ENCODE measurements around the gene SNUPN. TPM values are rescaled to one million over a fixed set of nuclear protein-coding genes. Genes with fewer than 3 reads are reported as not detected.

SNUPN gene
- total RNA-seq, 1 experiment from 2014 or later = 36.0 TPM

DNA sequence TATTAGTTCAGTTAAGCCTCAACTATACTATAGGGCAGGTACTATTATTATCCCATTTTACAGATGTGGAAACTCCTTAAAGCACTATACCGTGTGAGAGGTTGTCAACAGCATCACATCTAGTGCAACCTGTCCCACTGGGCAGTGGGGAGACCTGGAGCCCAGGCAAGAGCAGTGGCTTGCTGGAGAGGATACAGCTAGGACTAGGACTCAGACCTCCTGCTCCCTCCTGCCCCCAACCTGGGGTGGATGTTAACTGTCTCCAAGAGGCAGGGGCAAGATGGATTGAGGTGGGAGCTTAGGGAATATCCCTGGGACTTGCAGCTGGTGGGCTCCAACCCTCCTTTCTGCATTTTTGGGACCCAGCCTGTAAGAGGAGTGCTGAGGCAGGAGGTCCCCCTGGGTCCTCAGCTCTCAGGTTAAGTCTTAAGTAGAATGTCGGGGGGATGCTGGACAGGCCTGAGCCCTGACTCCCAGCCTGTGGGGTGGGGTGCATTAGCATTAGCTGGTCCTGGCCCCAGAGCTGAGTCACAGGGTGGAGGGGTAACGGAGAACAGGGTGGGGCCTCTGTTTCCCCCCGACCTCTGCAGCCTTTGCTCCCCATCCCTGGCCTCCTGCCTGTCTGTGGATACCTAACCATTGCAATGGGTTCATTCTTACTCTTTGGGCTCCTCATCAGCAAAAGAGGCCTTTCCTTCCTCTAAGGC lies 28.8 kb upstream of the SNUPN start:
- no peak for DNase-seq (ENCODE audit: low read depth)

DNA sequence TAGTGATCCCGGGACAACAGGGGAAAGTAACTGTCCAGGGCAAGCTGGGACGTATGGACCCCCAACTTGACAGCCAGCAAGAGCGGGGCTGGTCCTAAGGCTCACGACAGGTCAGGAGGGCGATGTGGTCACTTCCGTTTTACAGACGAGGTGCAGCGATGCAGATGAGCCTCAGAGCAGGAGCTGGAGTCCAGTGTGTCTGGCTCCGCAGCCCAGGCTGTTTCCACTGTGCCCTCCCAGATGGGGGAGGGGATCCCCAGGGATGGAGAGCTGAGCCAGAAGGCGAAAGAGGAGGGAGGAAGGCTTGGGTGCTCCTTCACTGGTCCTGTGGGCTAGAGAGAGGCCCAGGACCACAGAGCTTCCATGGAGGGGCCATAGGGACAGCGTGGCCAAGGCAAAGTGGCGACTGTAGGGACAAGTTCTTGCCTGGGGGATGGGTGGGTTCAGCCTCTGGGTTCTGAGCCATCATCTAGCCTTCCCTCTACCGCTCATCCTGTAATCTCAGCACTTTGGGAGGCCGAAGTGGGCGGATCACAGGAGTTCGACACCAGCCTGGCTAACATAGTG lies 27.9 kb upstream of the SNUPN start:
- DNase-seq (ENCODE audit: low read depth) = no peak

DNA sequence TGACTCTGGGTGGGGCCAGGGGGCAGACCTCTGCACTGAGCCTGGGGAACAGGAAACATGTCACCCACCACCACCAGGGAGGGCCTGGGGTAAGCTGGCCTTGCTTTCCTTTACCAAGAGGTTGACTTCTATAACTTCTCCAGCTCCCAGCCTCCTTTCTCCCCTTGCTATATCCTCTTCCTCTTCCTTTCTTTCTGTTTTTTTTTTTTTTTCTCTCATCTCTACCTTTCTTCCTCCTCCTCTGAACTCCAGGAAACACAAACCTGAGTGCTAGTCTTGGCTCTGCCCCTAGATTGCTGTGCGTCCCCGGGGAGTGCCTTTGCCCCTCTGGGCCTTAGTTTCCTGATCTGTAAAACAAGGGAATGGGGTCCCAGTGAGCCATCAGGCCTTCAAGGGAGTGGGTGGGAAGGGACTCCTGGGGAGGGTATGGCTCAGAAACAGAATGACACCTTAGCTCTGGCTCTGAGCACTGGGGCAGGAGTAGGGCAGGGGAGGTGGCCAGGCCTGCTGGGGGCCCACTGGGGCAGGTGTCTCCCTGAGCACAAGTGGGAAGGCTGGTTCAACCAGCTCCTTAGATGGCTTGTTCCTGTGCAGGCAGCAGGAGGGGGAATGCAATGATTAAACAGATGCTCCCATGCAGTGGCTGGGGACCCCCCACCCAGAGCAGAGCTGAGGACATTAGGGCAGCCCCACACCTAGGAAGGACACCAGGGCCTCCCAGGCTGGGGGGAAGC lies 26.5 kb upstream of the SNUPN start:
- DNase-seq (ENCODE audit: low read depth) = no peak

DNA sequence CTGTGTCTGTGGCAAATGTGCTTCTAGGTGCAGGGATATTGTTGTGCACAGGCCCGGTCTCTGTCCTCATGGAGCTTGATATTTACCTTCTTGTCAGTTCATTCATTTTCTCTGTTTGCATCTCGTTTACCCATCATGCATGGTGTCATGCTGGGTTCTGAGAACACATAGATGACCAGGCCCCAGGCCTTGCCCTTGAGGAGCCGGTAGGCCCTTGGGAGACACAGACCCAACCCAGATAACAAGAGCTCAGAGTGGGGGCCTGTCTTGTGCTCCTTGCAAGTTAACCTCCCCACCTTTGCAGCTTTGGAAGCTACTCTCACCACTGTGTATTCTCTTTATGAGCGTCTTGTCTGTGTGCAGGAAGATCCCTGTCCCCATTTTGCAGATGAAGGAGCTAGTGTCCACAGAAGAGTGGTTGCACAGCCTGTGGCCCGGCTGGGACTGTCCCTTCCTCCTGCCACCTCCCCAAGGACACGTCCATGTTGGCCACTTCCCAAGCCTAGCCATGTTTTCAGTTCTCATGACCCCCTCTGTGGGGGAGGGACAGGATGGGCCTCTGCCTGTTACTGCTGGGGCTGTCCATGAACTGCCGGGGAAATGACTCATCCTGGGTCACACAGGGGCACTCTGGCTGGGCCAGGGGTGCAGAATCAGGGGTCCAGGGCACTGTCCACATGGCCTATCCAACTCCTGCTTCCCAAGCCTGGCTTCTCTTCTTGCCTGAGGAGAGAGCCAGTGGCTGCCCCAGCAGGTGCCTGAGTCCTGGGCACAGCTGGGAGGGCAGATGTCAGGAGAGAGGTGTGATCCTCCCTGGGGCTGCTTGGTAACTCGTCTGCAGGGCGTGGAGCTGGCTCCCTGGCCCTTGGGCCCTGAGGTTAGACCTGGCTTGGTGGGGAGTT lies 25.6 kb upstream of the SNUPN start:
- DNase-seq (ENCODE audit: low read depth) = peak; percentile 41

DNA sequence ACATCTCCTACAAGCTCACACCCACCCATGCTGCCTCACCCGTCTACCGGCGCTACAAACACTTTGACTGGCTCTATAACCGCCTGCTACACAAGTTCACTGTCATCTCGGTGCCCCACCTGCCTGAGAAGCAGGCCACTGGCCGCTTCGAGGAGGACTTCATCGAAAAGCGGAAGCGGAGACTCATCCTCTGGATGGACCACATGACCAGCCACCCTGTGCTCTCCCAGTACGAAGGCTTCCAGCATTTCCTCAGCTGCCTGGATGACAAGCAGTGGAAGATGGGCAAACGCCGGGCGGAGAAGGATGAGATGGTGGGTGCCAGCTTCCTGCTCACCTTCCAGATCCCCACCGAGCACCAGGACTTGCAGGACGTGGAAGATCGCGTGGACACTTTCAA lies 24.3 kb upstream of the SNUPN start:
- DNase-seq (ENCODE audit: low read depth) = no peak

DNA sequence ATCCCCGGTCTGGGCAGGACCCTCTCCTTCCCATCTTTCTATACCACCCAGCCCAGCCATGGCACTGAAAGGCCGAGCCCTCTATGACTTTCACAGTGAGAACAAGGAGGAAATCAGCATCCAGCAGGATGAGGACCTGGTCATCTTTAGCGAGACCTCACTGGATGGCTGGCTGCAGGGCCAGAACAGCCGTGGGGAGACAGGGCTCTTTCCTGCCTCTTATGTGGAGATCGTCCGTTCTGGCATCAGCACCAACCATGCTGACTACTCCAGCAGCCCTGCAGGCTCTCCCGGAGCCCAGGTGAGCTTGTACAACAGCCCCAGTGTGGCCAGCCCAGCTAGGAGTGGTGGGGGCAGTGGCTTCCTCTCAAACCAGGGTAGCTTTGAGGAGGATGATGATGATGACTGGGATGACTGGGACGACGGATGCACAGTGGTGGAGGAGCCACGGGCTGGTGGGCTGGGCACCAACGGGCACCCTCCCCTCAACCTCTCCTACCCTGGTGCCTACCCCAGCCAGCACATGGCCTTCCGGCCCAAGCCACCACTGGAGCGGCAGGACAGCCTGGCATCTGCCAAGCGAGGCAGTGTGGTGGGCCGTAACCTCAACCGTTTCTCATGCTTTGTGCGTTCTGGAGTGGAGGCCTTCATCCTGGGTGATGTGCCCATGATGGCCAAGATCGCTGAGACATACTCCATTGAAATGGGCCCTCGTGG lies 23.7 kb upstream of the SNUPN start:
- no peak for DNase-seq (ENCODE audit: low read depth)

DNA sequence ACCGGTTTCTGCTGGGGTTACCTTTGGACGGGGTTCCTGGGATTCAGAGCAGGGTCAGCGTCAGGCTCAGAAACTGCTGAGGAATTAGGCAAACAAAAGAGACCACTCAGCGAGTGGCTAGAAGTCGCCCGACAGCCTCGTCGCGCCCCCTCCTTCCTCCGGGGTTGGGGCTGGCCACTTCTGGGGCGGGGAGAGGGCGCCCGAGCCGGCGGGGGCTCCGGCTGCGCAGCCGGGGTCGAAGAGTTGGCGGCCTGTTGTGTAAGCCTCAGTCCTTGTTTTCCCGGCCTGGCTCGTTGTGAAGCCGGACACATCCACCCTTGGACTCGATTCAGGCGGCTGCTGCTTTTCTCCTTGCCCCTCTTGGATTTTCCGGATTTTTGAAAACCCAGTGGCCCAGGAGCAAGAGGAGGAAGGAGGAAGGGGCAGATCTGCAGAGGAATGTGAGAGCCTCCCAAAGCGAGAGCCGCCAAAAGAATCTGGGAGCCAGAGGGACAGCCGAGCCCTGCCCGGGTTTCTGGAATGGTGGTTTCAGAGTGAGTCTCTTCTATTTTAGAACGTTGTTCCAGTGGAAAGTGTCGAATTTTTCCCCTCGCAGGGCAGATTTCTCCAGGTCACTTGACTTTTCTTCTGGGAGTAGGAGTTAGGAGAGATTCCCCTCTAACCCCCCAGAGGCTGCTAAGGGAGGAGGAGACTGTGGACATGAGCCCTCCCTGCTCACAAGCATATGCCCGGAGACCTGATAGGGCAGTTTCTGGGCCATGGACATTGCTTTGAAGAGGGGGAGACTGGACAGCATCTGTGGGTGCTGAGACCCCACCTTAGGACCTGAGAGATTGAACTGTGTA lies 22.9 kb upstream of the SNUPN start:
- peak; percentile 45 for DNase-seq (ENCODE audit: low read depth)

DNA sequence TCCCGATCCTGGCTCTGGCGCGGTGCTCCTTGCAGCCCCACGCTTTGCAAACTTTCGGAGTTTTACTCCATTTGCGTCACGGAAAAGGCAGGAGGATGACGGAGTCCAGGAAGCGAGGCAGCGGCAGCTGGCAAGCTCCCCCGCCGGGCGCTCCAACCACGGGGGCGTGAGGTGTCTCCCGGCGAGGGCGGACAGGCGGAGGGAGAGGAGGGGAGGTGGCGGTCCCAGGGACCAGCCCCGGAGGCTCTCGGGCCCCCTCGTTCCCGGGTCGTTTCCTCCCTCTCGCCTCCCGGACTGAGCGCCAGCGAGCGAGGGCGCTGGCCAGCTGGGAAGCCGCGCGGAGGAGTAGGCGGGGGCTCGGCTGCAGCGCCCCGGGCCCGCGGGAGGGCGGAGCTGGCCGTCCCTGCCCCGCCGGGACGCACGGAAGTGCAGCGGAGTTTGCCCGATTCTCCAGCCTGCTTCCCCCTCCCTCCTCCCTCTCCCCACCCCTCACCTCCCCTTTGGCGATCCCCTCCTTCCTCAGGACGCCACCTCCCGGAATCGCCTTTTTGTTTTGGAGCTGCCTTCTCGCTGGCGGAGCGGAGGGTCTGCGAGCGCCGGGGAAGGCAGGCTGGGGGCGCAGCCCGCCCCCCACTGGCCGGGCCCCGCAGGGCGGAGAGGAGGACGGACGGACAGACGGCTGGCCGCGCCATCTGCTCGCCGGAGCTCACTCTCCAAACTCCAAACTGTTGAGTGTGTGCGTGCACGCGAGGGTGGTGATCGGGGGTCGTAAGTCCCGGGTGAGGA lies 22.0 kb upstream of the SNUPN start, which contains the start of gene SNX33:
Gene SNX33 (plus strand): TSS at position 543 of the 786 bp plus-strand sequence. CDS start 1,191 bp downstream, outside the sequence.
- DNase-seq (ENCODE audit: low read depth) = peak; percentile 88

DNA sequence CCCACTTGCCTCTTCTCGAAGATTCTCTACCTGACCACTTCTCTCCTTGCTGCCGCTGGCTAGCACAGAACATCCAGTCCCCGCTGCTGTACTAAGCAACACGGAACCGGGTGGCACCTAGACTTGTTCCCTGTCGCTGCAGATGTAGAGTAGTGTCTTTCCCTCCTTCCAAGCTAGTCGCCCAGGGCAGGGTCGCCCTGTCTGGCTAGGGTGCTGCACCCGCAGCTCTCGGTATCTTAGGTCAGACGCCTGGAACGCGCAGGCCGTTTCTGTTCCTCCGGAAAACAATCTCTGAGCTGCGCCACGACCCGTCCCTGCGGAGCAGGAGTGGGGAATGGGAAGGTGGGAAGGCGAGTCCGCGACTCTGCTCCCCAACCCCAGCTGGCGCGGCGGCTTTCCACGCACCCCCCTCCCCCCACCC lies 21.4 kb upstream of the SNUPN start:
- no peak for DNase-seq (ENCODE audit: low read depth)

DNA sequence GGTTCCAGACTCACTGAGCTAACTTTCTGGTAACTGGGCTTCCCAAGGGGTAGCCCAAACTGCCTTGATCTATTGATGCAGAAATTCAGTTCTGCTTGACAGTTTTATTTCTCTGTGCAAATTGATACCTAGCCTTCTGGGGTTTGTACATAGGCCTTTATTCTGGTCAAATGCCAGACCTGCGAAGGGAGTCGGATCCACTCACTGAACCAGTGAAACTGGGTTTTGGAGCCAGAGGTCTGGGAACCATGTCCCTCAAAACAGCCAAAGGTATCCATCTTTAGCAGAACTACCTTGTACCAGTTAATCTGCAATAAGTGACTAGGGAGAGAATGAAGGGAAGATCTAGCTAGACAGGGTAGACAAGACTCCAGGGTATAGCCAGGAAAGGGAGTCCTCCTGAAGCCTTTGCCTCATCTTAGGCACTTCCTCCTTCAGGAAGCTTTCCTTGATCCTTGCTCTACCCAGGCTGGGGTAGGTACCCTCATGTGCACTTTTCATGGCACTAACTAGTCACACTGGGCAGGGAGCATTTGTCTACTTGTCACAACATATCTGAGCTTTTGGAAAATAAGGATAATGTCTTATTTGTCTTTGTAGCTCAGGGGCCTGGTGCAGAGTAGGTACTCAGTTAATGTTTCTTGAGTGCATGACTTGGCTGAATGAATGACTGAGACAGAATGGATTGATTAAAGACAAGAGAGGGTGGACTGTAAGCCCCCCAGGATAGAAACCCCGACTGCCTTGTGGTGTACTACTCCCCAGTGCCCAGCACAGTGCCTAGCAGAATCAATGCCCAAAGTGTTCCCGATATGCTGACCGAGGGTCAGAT lies 20.8 kb upstream of the SNUPN start:
- DNase-seq (ENCODE audit: low read depth) = no peak

DNA sequence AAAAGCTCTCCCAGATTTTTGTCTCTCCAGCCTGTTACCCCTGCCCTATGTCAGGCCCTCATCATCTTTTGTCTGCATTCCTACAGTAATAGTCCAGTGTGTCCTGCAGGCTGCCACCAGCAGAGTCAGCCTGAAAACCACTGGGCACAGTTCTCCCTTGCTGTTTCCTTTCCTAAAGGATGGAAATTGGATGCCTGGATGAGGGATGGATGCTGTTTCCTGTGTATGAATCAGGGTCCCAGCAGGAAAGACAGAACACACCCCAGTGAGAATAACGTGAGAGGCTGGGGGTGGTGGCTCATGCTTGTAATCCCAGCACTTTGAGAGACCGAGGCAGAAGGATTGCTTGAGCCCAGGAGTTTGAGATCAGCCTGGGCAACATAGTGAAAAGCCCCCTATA lies 18.9 kb upstream of the SNUPN start:
- DNase-seq (ENCODE audit: low read depth) = peak; percentile 43

DNA sequence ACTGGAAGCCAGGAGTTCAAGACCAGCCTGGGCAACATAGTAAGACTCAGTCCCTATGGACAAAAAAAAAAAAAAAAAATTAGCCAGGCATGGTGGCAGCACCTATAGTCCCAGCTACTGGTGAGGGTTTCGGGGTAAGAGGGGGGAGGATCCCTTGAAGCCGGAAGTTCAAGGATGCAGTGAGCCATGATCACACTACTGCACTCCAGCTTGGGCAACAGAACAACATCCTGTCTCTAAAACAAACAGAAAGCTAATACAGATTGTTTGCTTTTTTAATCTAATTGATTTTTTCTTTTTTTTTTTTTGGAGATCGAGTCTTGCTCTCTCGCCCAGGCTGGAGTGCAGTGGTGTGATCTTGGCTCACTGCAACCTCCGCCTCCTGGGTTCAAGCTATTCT lies 16.1 kb upstream of the SNUPN start:
- DNase-seq (ENCODE audit: low read depth) = no peak

DNA sequence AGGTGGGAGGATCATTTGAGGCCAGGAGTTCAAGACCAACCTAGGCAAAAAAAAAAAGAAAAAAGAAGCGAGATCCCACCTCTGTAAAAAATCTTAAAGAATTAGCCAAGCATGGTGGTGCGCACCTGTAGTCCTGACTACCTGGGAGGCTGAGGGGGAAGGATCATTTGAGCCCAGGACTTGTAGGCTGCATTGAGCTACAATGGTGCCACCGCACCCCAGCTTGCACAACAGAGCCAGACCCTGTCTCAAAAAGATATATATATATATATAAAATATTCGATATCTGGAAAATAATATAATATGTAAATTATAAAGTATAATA lies 15.6 kb upstream of the SNUPN start:
- DNase-seq (ENCODE audit: low read depth) = no peak

DNA sequence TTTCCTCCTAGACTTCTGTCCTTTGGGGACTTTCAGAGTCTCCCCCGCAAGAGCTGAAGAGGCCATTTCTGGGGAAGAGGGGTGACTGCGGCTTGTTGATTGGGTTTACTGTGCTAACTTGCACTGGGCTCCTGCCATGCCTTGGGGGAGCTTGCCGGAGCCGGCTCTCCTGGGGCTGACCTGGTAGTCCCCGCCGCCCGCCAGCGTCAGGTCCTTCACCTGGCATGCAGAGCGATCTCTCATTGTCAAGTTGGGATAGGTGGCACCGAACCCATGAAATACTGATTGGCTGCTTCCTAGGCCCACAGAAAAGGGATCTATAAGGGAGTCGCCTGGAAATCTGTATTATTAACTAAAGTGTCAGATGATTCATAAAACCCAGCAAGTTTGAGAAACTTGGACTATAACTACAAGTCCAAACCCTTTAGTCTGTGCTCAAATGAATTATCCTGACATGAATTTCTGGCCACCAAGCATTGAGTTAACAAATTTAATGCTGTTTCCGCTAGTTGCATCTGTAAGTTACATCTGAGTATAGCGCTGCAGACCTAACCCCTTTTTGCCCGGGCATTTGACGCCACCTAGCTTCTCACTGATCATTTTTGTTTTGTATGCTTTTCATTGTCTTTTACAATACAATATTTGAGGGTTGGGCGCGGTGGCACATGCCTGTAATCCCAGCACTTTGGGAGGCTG lies 15.1 kb upstream of the SNUPN start:
- DNase-seq (ENCODE audit: low read depth) = peak; percentile 42

DNA sequence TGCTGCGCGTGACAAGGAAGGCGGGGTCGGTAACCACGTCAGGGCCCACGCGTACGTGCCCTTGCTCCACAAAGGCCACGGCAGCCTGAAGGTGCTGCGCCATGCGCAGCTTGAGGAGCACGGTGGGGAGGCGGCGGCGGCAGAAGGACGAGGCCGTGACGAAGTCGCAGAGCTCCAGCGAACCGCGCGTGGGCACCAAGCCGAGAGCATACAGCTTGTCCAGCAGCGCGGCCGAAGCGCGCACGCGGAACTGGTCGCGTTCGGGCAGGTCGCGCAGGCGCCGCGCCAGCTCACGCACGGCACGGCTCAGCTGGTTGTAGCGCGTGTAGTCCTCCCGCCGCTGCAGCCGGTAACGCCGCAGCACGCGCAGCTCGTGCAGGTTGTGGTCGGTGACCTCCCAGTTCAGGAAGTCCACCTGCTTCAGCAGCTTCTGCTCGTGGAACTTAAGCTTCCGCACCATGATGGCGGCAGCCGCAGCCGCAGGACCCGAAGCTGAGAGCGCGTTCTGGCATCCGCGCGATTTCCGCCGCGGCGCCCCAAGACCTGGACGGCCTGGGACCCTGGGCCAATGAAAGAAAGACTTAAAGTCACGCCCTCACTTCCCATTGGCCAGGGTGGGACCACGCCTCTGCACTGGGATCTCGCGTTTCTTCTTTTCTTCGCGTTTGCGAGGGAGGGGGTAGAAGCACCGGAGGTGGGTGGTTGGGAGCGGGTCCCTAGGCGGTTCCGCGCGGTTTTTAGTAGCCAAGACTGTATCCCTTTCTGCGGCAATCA lies 14.4 kb upstream of the SNUPN start, which contains the start of gene IMP3:
Gene IMP3 (minus strand): TSS at position 516 of the 774 bp plus-strand sequence. CDS start 56 bp downstream, at position 460.
- peak; percentile 98 for DNase-seq (ENCODE audit: low read depth)

DNA sequence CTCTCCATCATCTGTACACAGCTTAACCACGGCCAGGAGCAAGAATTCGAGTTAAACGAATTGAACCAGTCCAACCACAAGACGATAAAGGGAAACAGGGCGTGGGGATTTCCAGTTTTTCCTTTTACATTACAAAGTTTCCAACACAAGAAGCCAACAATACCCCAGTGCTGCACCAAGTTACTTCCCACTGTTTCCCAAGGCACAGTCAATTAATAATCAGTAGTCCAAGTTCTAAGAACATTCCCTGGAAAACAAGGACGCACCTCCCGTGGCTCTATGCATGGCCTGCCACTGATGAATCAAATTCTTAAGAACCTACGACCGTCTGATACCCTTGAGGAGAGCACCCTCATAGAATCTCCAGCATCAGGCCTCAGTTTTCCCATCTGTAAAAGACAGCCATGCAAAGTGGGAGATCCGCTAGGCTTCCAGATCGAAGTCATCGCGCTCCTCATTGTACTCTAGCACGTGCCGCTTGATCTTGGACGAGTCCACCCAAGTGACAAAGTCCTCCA lies 13.7 kb upstream of the SNUPN start:
- no peak for DNase-seq (ENCODE audit: low read depth)

All from Daoy (cell line).